Upper lobe of left lung (tissue), 6 donors: ENCODE results near the gene PHF5A. TPM values are rescaled to one million over a fixed set of nuclear protein-coding genes. Genes with fewer than 3 reads are reported as not detected.

Experiments used
- ATAC-seq, 2 donors: fragments of 200-7000 bp; cut with Tn5 transposase; one replicate each; pipeline ENCODE4 v1.9.1; 2022; ENCODE audit warnings: mild to moderate bottlenecking in 2 of 2, moderate library complexity in 2 of 2; ENCODE audit not compliant: low FRiP score in 2 of 2
- DNase-seq, 2 donors: peaks; one replicate each; pipeline ENCODE4 v3.0.0-alpha.2; 2019 to 2020
- H3K27ac ChIP-seq, 4 donors: fragments of 200-600 bp; sonication (generic); one replicate each; pipeline ENCODE4 v1.5.1; 2016 to 2019
- H3K27me3 ChIP-seq, 4 donors: fragments of 200-600 bp; sonication (generic); one replicate each; pipeline ENCODE4 v1.5.1; 2017 to 2019
- H3K36me3 ChIP-seq, 4 donors: fragments of 200-600 bp; sonication (generic); one replicate each; pipeline ENCODE4 v1.5.1; 2016 to 2019
- H3K4me1 ChIP-seq, 4 donors: fragments of 200-600 bp; sonication (generic); one replicate each; pipeline ENCODE4 v1.5.1; 2018 to 2019
- H3K4me3 ChIP-seq, 4 donors: fragments of 200-600 bp; sonication (generic); one replicate each; pipeline ENCODE4 v1.5.1; 2017 to 2019; ENCODE audit warnings: mild to moderate bottlenecking in 2 of 4, moderate library complexity in 1 of 4
- H3K9me3 ChIP-seq, 4 donors: fragments of 200-600 bp; sonication (generic); one replicate each; pipeline ENCODE4 v1.5.1; 2018 to 2019
- EP300 ChIP-seq, 4 donors: sonication (generic); formaldehyde crosslinking; IDR thresholded peaks; one replicate each; pipeline ENCODE4 v1.5.1; 2017; ENCODE audit warnings: antibody characterized with exemption in 4 of 4, control low read depth in 2 of 4
- POLR2A ChIP-seq, 4 donors: fragments of 450-650 bp; IDR thresholded peaks; one replicate each; pipeline ENCODE4 v1.5.1; 2016 to 2017; ENCODE audit warnings: antibody characterized with exemption in 4 of 4, mild to moderate bottlenecking in 2 of 4
- POLR2AphosphoS5 ChIP-seq, 2 donors: sonication (generic); formaldehyde crosslinking; IDR thresholded peaks; one replicate each; pipeline ENCODE4 v1.5.1; 2017; ENCODE audit warnings: antibody characterized with exemption in 2 of 2
- WGBS, 2 donors: methylation state at CpG; one replicate each; pipeline ENCODE4 v1.1.5; 2017 to 2018; 5-methylcytosine and 5-hydroxymethylcytosine counted together
- total RNA-seq, 6 donors: library from RNA; depleted of rRNA in 4 of 6; stranded (reverse); fragments of >200 nt in 4 of 6; gene quantifications; one replicate each; pipeline versions ENCODE4 v1.1.0 to v1.2.1, GENCODE V29; 2016 to 2021
- TF ChIP-seq, protein P1 (sequence below), 6 experiments: fragments of 450-650 bp in 4 of 6; fragments of 200-600 bp in 2 of 6; sonication (generic) in 2 of 6; IDR thresholded peaks; one replicate each; pipeline ENCODE4 v1.5.1; 2016 to 2019; ENCODE audit warnings: antibody characterized with exemption in 6 of 6
- donor health status: DM: no; HTN: no; CAD: no; lungs with moderate emphysema.
- donor health status: DM: no; HTN: yes; CAD: no; lungs with severe emphysema.

PHF5A gene
- total RNA-seq, 6 donors from 2014 or later, result 9.4 to 49.3 (median 31.2) TPM

DNA sequence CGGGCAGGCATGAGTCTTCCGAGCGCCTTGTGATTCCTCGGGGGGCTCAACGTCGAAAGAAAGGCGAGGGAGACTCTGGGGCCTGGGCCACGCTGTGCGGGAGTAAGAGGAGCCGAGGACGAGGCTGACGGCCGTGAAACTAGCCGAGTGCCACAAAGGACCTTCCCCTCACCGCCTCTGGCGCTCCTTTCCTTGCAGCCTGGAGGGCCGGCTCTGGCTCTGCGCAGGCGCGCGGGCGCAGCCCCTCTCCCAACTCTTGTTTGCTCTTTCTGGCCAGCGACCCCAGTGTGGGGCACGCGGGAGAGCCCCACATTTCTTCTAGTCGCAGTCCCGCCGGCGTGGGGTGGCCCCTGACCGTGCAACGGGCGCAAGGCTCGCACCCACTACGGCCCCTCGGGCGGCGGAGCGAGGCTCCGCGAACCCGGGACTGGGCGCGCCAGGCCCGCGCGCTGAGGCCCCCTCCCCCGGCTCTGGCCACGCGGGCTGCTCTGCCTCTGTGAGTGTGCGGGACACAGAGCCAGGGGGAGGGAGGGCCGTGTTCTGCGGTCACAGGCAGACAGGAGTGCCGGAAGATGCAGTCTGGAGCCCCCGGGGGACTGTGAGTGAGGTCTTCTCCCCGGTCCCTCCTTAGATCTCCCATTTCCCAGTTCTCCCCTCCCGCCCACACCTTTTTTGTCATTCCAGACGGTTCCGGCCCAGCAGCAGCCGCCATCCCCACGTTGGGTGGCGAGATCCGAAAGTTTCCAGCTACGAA, 20.9 kb downstream of the PHF5A start:
- Histone ChIP-seq H3K4me1 (peaks cover 16 to 19% (median 18%) of the 10 kb centered on the region in 4 donors), H3K27ac (peak overlapping the region; percentile 96 to 100 (median 96)), H3K27me3 (no peaks in the 10 kb centered on the region), H3K4me3 (peak overlapping the region; percentile 84 to 100 (median 90)), H3K36me3 (peaks cover 0 to 7% (median 5%) of the 10 kb centered on the region in 4 donors), H3K9me3 (no peaks in the 10 kb centered on the region)
- TF ChIP-seq POLR2A (IDR thresholded peaks at IDR 0.05) (peak in 1 of 4 donors; percentile 65), EP300 (IDR thresholded peaks at IDR 0.05) (no peak), POLR2AphosphoS5 (IDR thresholded peaks at IDR 0.05) (no peak)
- TF ChIP-seq, protein P1, sequence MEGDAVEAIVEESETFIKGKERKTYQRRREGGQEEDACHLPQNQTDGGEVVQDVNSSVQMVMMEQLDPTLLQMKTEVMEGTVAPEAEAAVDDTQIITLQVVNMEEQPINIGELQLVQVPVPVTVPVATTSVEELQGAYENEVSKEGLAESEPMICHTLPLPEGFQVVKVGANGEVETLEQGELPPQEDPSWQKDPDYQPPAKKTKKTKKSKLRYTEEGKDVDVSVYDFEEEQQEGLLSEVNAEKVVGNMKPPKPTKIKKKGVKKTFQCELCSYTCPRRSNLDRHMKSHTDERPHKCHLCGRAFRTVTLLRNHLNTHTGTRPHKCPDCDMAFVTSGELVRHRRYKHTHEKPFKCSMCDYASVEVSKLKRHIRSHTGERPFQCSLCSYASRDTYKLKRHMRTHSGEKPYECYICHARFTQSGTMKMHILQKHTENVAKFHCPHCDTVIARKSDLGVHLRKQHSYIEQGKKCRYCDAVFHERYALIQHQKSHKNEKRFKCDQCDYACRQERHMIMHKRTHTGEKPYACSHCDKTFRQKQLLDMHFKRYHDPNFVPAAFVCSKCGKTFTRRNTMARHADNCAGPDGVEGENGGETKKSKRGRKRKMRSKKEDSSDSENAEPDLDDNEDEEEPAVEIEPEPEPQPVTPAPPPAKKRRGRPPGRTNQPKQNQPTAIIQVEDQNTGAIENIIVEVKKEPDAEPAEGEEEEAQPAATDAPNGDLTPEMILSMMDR (IDR thresholded peaks at IDR 0.05), result no peak
- peak; percentile 25 to 65 for ATAC-seq
- 1% methylated on average over 31 to 47 of the region's 63 CpGs for WGBS, 2 donors
- peak; percentile 67 to 93 for DNase-seq

- Histone ChIP-seq H3K27ac (peak within 1 kb of the TSS; percentile 96 to 100 (median 96)), H3K36me3 (peaks cover 0 to 10% (median 5%) of the 10 kb centered on the region in 4 donors), H3K4me3 (peak within 1 kb of the TSS; percentile 84 to 100 (median 90)), H3K27me3 (no peaks in the 10 kb centered on the region), H3K4me1 (peaks cover 21 to 26% (median 24%) of the 10 kb centered on the region in 4 donors), H3K9me3 (no peaks in the 10 kb centered on the region)
- DNase-seq (peak; percentile 96 to 98), ATAC-seq (peak; percentile 87 to 95)
- 1% methylated on average over 36 to 49 of the region's 85 CpGs for WGBS, 2 donors
- TF ChIP-seq POLR2AphosphoS5 (IDR thresholded peaks at IDR 0.05) (peak; percentile 100), EP300 (IDR thresholded peaks at IDR 0.05) (peak in 2 of 4 donors; percentile 4 to 76), POLR2A (IDR thresholded peaks at IDR 0.05) (peak; percentile 85 to 100 (median 100))
- TF ChIP-seq, protein P1 (IDR thresholded peaks at IDR 0.05), result peak in 2 of 6 experiments; percentile 21 to 24
These were observed 21.7 kb downstream of the PHF5A start, which contains the start of gene TOB2 for GRCh38 chr22:41446639-41447434. TSS of gene TOB2 (minus strand) at chr22:41446801. CDS start at chr22:41437345, 9,456 bp downstream.

GRCh38 chr22:41446057-41446501, 22.4 kb downstream of the PHF5A start:
- peak in 1 of 2 donors; percentile 32 for DNase-seq
- Histone ChIP-seq H3K27ac (peak overlapping the region; percentile 96 to 100 (median 96)), H3K27me3 (no peaks in the 10 kb centered on the region), H3K36me3 (peaks cover 0 to 14% (median 5%) of the 10 kb centered on the region in 4 donors), H3K4me3 (peak overlapping the region; percentile 84 to 100 (median 90)), H3K9me3 (no peaks in the 10 kb centered on the region), H3K4me1 (peaks cover 21 to 29% (median 25%) of the 10 kb centered on the region in 4 donors)
- WGBS, 2 donors, result 0% methylated on average over 14 to 17 of the region's 34 CpGs
- ATAC-seq, result no peak
- TF ChIP-seq POLR2A (IDR thresholded peaks at IDR 0.05) (no peak), POLR2AphosphoS5 (IDR thresholded peaks at IDR 0.05) (no peak), EP300 (IDR thresholded peaks at IDR 0.05) (no peak)
- TF ChIP-seq, protein P1 (IDR thresholded peaks at IDR 0.05), result no peak

DNA sequence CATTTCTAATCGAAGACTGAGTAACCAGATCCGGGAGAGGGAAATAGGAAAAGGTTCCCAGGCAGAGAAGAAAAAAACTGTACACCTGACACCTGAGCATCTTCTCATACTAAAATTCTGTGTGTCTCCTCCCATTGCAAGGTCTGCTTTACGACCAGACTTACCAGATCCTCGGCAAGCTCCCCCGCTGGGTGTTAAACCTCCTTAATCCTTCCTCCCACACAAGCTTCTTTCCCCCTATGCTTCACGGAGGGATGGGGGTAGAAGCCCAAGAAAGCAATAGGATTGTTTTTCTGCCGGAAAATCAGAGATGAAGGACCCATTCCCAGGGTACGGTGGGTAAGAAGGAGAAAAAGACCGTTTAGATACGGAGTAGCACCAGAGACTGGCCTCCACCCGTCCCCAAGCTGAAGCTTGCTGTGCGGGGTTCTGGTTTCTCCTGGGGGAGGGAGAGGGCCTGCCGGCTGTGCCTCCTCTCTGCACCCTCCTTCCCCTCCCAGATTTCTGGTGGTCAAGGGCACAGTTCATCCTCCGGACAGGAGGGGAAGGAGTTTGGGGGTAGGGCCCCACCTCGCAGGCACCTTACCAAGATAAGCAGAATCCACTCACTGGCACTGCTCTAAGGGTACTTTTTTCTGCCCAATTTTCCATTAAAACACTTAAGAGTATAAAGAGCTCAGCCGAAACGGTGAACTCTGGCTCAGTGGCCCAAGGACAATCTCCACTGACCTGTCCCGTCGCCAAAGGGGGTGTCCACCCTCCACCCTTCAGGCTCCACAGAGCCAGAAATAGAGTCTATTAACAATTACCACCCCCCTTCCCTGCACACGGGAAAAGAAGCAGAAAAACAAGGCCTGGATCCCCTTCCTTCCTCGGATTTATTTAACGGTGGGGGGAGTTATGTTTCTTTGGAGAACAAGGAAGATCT, 23.1 kb downstream of the PHF5A start:
- 0 to 1% methylated on average over 22 of the region's 22 CpGs for WGBS, 2 donors
- Histone ChIP-seq H3K27me3 (no peaks in the 10 kb centered on the region), H3K4me3 (peak overlapping the region; percentile 84 to 100 (median 90)), H3K9me3 (no peaks in the 10 kb centered on the region), H3K4me1 (peaks cover 21 to 29% (median 25%) of the 10 kb centered on the region in 4 donors), H3K27ac (peak overlapping the region; percentile 96 to 100 (median 96)), H3K36me3 (peaks cover 0 to 19% (median 5%) of the 10 kb centered on the region in 4 donors)
- DNase-seq (peak in 1 of 2 donors; percentile 36), ATAC-seq (no peak)
- TF ChIP-seq, protein P1 (IDR thresholded peaks at IDR 0.05), result no peak
- TF ChIP-seq EP300 (IDR thresholded peaks at IDR 0.05) (no peak), POLR2AphosphoS5 (IDR thresholded peaks at IDR 0.05) (no peak), POLR2A (IDR thresholded peaks at IDR 0.05) (no peak)
